H1 (cell line): Measurements from ENCODE around the gene CADPS. TPM values are rescaled to one million over a fixed set of nuclear protein-coding genes. Genes with fewer than 3 reads are reported as not detected.

Source experiments
- KDM1A ChIP-seq: fragments of 200-600, 300-600 bp; sonication (generic); IDR thresholded peaks from 2 replicates; pipeline ENCODE4 v1.7.1; 2016; ENCODE audit warnings: mild to moderate bottlenecking, low read length, borderline replicate concordance
- polyA plus RNA-seq, 7 experiments: library from polyadenylated mRNA; depleted of rRNA in 3 of 7; stranded (reverse) in 5 of 7; unstranded in 2 of 7; fragments of >200 nt in 5 of 7; fragments of 200-250 nt in 2 of 7; gene quantifications; 1 replicate in 5 of 7; 2 replicates in 1 of 7; 4 replicates in 1 of 7; pipeline versions ENCODE4 v1.2.1 to v1.2.3, GENCODE V29; 2011 to 2013; ENCODE audit warnings: missing spikeins in 2 of 7, mixed read lengths in 2 of 7
- total RNA-seq: library from RNA; stranded (reverse); fragmentation: NEBNext Ultra II Directional; extraction: Animal tissue kit (Norgen Biotek cat#: 25700); gene quantifications from 2 replicates; pipeline ENCODE4 v1.2.1, GENCODE V29; 2021

The CADPS gene
- total and polyA plus RNA-seq, 2 of the 8 experiments (the other 6 are each of a cell fraction or from before 2014, with no cell fraction given) = 7.1 to 10.2 TPM

DNA sequence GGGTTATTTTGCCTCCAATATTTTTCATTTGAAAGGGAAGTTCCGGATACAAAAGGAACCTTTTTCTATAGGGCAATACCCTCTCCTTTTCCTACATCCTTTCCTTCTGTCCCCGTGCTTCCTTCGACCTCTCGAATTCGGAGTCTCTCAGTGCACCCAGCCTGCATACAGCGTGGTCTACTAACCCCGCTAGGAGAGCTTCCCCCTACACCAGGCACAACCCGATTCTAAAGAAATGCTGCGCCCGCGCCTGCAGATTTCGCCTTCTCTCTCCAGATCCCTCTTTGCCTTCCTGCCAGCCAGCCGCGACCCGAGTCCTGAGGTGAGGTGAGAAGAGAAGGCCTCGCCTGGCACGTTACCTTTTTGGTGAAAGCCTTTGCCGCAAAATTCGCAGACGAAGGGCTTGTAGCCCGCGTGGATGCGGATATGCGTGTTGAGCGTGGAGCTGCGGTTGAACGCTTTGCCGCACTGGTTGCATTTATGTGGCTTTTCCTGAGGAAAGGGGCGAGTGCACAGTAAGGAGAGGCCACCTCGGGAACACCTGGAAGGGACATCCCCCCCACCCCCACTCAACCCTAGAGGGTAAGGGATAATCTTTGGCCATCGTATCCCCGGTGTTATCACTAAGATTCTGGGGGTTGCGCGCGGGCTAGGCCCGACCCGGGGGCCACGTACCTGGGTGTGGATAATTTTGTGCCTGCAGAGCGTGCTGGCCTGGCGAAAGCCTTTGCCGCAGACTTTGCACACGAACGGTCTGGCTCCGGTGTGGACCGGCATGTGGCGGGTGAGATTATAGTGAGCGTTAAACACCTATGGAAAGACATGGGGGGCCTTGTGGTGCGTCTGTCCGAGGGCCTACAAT, 504.1 kb downstream of the CADPS start (continued):
- no peak for TF ChIP-seq KDM1A
- TF ChIP-seq, all 59 proteins: peak for 7
